K562 (cell line): ENCODE measurements around the gene MYLK4. TPM values are rescaled to one million over a fixed set of nuclear protein-coding genes. Genes with fewer than 3 reads are reported as not detected.

ENCODE experiments used
- CAMTA2 ChIP-seq: fragments of 250-450 bp; sonication (Bioruptor Pico); conservative IDR thresholded peaks from 2 replicates; pipeline ENCODE4 v1.5.1; 2022
- CREM ChIP-seq: IDR thresholded peaks from 2 replicates; pipeline ENCODE4 v1.6.1; 2014; ENCODE audit warnings: antibody characterized with exemption, low read depth
- DMBX1 ChIP-seq: fragments of 250-450 bp; sonication (Bioruptor Pico); IDR thresholded peaks from 2 replicates; pipeline ENCODE4 v1.8.0; 2022; ENCODE audit warnings: inconsistent platforms, mild to moderate bottlenecking, moderate library complexity, borderline replicate concordance
- GATAD2B ChIP-seq: fragments of 450-650 bp; IDR thresholded peaks from 2 replicates; pipeline ENCODE4 v1.6.1; 2017; ENCODE audit warnings: mild to moderate bottlenecking, borderline replicate concordance
- HNRNPL ChIP-seq: fragments of 200-400 bp; formaldehyde crosslinking; IDR thresholded peaks from 2 replicates; pipeline ENCODE4 v1.6.1; 2017; ENCODE audit warnings: low read depth, mild to moderate bottlenecking, low read length
- SMAD4 ChIP-seq: fragments of 250-450 bp; sonication (Bioruptor Pico); conservative IDR thresholded peaks from 2 replicates; pipeline ENCODE4 v1.8.0; 2021; ENCODE audit warnings: inconsistent platforms, mild to moderate bottlenecking, moderate library complexity
- TFAM ChIP-seq: fragments of 250-450 bp; sonication (Bioruptor Pico); conservative IDR thresholded peaks from 2 replicates; pipeline ENCODE4 v1.5.0; 2021; ENCODE audit warnings: mild to moderate bottlenecking, moderate library complexity
- ZBTB7A ChIP-seq: IDR thresholded peaks from 2 replicates; pipeline ENCODE4 v1.6.1; 2011; ENCODE audit warnings: low read depth, mild to moderate bottlenecking, low read length, moderate library complexity, borderline replicate concordance; ENCODE audit not compliant: control insufficient read depth
- ZC3H11A ChIP-seq: IDR thresholded peaks from 2 replicates; pipeline ENCODE4 v1.6.1; 2012; ENCODE audit warnings: low read depth, low read length, improper control_type of control experiment
- ZNF197 ChIP-seq: fragments of 200-800 bp; sonication (Bioruptor generic); IDR thresholded peaks from 2 replicates; pipeline ENCODE4 v1.6.1; 2016; ENCODE audit warnings: low read depth, missing genetic modification characterization, missing compliant biosample characterization
- ZNF347 ChIP-seq: fragments of 450-650 bp; formaldehyde crosslinking; IDR thresholded peaks from 2 replicates; pipeline ENCODE4 v1.4.0; 2020; ENCODE audit warnings: low read depth, mild to moderate bottlenecking, moderate library complexity
- ZNF780A ChIP-seq: fragments of 250-450 bp; sonication (Bioruptor Pico); IDR thresholded peaks from 2 replicates; pipeline ENCODE4 v1.5.0; 2021; ENCODE audit warnings: mild to moderate bottlenecking
- polyA plus RNA-seq, 8 experiments: library from polyadenylated mRNA; depleted of rRNA in 4 of 8; stranded (reverse) in 5 of 8; unstranded in 3 of 8; fragments of >200 nt; fragmentation: Nextera tagmentation in 2 of 8; fragmentation: Illumina TruSeq in 1 of 8; extraction: Ambion mirVana in 2 of 8; extraction: Trizol in 1 of 8; gene quantifications; 2 replicates each; pipeline versions ENCODE4 v1.2.1 to v1.2.3, GENCODE V29; 2011 to 2014; ENCODE audit warnings: inconsistent platforms in 1 of 8, missing spikeins in 1 of 8
- total RNA-seq, 7 experiments: library from RNA; depleted of rRNA in 6 of 7; stranded (reverse); fragments of >200 nt in 6 of 7; fragmentation: Illumina TruSeq in 2 of 7; extraction: Trizol in 2 of 7; gene quantifications; 2 replicates each; pipeline versions ENCODE4 v1.2.1 to v1.2.3, GENCODE V29; 2011 to 2021; ENCODE audit warnings: low replicate concordance in 1 of 7
- TF ChIP-seq, protein P1 (sequence below): IDR thresholded peaks from 2 replicates; pipeline ENCODE4 v1.6.1; 2016; ENCODE audit warnings: missing genetic modification characterization, missing compliant biosample characterization
- TF ChIP-seq, protein P2 (sequence below): fragments of 450-650 bp; IDR thresholded peaks from one replicate; pipeline ENCODE4 v1.6.1; 2018; ENCODE audit warnings: mild to moderate bottlenecking, moderate library complexity; ENCODE audit not compliant: partially characterized antibody
- TF ChIP-seq, protein P3 (sequence below): fragments of 250-450 bp; sonication (Bioruptor Pico); IDR thresholded peaks from 2 replicates; pipeline ENCODE4 v1.4.0; 2020
- TF ChIP-seq, protein P4 (sequence below): sonication (generic); formaldehyde crosslinking; IDR thresholded peaks from 2 replicates; pipeline ENCODE4 v1.4.0; 2020; ENCODE audit warnings: mild to moderate bottlenecking, missing genetic modification reagents

The MYLK4 gene
- total and polyA plus RNA-seq, 9 of the 15 experiments (the other 6 are each of a cell fraction or from before 2014, with no cell fraction given): 0.01 to 0.15 (median 0.06) TPM

DNA sequence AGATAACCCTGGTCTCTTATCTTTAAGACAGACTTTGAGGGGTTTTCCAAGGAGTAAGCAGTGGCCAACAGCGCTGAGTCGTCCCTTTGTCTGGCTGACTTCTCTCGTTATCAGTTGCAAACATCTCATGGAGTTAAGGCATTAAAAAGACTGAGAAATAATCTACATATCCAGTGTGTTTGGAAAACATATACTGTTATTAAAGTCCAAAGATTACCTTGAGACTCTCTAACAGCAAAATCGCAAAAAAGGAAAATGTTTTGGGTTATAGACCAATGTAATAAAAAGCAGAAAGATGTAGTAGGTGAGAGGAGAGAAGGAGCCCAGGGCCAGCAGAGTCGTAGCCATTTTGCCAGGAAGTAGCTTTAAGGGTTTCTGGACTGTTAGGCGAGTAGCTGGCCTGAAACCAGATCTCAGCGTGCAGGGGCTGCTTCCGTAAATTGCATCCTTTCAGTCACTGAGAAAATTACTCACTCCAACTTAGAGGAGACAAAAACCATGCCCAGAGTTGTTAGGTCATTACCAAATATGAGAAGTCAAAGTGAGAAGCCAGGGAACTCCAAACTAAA lies 24.6 kb downstream of the MYLK4 start (continued):
- no peak; the same call in 1 of the 2 replicates for TF ChIP-seq SMAD4 (CRISPR knock-in tag)
- TF ChIP-seq ZNF197 (CRISPR knock-in tag): 0 out of 2 replicates have a peak, but pooled peaks have one; percentile 48
- TF ChIP-seq, protein P1, sequence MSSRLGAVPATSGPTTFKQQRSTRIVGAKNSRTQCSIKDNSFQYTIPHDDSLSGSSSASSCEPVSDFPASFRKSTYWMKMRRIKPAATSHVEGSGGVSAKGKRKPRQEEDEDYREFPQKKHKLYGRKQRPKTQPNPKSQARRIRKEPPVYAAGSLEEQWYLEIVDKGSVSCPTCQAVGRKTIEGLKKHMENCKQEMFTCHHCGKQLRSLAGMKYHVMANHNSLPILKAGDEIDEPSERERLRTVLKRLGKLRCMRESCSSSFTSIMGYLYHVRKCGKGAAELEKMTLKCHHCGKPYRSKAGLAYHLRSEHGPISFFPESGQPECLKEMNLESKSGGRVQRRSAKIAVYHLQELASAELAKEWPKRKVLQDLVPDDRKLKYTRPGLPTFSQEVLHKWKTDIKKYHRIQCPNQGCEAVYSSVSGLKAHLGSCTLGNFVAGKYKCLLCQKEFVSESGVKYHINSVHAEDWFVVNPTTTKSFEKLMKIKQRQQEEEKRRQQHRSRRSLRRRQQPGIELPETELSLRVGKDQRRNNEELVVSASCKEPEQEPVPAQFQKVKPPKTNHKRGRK: no peak
- no peak for TF ChIP-seq TFAM
- no peak for TF ChIP-seq ZNF347 (CRISPR knock-in tag)
- no peak for TF ChIP-seq HNRNPL
- no peak for TF ChIP-seq ZNF780A (CRISPR knock-in tag)
- TF ChIP-seq, protein P2, sequence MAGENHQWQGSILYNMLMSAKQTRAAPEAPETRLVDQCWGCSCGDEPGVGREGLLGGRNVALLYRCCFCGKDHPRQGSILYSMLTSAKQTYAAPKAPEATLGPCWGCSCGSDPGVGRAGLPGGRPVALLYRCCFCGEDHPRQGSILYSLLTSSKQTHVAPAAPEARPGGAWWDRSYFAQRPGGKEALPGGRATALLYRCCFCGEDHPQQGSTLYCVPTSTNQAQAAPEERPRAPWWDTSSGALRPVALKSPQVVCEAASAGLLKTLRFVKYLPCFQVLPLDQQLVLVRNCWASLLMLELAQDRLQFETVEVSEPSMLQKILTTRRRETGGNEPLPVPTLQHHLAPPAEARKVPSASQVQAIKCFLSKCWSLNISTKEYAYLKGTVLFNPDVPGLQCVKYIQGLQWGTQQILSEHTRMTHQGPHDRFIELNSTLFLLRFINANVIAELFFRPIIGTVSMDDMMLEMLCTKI: no peak
- no peak for TF ChIP-seq CREM
- TF ChIP-seq CAMTA2: no peak
- TF ChIP-seq ZBTB7A: no peak
- no peak for TF ChIP-seq DMBX1
- TF ChIP-seq, protein P3, sequence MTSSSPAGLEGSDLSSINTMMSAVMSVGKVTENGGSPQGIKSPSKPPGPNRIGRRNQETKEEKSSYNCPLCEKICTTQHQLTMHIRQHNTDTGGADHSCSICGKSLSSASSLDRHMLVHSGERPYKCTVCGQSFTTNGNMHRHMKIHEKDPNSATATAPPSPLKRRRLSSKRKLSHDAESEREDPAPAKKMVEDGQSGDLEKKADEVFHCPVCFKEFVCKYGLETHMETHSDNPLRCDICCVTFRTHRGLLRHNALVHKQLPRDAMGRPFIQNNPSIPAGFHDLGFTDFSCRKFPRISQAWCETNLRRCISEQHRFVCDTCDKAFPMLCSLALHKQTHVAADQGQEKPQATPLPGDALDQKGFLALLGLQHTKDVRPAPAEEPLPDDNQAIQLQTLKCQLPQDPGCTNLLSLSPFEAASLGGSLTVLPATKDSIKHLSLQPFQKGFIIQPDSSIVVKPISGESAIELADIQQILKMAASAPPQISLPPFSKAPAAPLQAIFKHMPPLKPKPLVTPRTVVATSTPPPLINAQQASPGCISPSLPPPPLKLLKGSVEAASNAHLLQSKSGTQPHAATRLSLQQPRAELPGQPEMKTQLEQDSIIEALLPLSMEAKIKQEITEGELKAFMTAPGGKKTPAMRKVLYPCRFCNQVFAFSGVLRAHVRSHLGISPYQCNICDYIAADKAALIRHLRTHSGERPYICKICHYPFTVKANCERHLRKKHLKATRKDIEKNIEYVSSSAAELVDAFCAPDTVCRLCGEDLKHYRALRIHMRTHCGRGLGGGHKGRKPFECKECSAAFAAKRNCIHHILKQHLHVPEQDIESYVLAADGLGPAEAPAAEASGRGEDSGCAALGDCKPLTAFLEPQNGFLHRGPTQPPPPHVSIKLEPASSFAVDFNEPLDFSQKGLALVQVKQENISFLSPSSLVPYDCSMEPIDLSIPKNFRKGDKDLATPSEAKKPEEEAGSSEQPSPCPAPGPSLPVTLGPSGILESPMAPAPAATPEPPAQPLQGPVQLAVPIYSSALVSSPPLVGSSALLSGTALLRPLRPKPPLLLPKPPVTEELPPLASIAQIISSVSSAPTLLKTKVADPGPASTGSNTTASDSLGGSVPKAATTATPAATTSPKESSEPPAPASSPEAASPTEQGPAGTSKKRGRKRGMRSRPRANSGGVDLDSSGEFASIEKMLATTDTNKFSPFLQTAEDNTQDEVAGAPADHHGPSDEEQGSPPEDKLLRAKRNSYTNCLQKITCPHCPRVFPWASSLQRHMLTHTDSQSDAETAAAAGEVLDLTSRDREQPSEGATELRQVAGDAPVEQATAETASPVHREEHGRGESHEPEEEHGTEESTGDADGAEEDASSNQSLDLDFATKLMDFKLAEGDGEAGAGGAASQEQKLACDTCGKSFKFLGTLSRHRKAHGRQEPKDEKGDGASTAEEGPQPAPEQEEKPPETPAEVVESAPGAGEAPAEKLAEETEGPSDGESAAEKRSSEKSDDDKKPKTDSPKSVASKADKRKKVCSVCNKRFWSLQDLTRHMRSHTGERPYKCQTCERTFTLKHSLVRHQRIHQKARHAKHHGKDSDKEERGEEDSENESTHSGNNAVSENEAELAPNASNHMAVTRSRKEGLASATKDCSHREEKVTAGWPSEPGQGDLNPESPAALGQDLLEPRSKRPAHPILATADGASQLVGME: no peak
- TF ChIP-seq GATAD2B: peak; percentile 30; the same call in 1 of the 2 replicates
- TF ChIP-seq, protein P4, sequence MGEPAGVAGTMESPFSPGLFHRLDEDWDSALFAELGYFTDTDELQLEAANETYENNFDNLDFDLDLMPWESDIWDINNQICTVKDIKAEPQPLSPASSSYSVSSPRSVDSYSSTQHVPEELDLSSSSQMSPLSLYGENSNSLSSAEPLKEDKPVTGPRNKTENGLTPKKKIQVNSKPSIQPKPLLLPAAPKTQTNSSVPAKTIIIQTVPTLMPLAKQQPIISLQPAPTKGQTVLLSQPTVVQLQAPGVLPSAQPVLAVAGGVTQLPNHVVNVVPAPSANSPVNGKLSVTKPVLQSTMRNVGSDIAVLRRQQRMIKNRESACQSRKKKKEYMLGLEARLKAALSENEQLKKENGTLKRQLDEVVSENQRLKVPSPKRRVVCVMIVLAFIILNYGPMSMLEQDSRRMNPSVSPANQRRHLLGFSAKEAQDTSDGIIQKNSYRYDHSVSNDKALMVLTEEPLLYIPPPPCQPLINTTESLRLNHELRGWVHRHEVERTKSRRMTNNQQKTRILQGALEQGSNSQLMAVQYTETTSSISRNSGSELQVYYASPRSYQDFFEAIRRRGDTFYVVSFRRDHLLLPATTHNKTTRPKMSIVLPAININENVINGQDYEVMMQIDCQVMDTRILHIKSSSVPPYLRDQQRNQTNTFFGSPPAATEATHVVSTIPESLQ (CRISPR knock-in tag): no peak
- no peak for TF ChIP-seq ZC3H11A
